Dedifferentiated amniotic fluid mesenchymal stem cell (primary cell): ENCODE measurements around the gene ALPI.
"Not testable (repeated sequence)": the region's sequence is repeated elsewhere in the genome, so short reads cannot be mapped to it uniquely, and the experiment has no call there.

Experiments
- DNase-seq: peaks from one replicate; pipeline ENCODE4 v3.0.0-alpha.2; 2016; ENCODE audit errors: extremely low spot score

Gene ALPI

GRCh38 chr2:232455426-232456255 is at the start of gene ALPI:
Gene ALPI, plus strand, starts transcription at chr2:232456153. Its CDS starts 47 bp downstream, at chr2:232456200.
- no peak for DNase-seq

- DNase-seq, result no peak
Observed at GRCh38 chr2:232406556-232407310, 49.2 kb upstream of the ALPI start, which contains the start of gene ALPG. Gene ALPG, plus strand, starts transcription at chr2:232406844. Its CDS starts 51 bp downstream, at chr2:232406895.

- DNase-seq, result not testable (repeated sequence)
Observed at GRCh38 chr2:232407428-232408150, 48.4 kb upstream of the ALPI start.

GRCh38 chr2:232408269-232408668 is 47.7 kb upstream of the ALPI start:
- DNase-seq, result not testable (repeated sequence)

- not testable (repeated sequence) for DNase-seq
Observed at GRCh38 chr2:232409617-232410016, 46.3 kb upstream of the ALPI start.

GRCh38 chr2:232410238-232410900 is 45.6 kb upstream of the ALPI start:
- no peak for DNase-seq

GRCh38 chr2:232411901-232412629 is 43.9 kb upstream of the ALPI start:
- DNase-seq, result no peak

GRCh38 chr2:232412986-232413385 is 43.0 kb upstream of the ALPI start:
- no peak for DNase-seq

- no peak for DNase-seq
Observed at GRCh38 chr2:232415138-232415690, 40.7 kb upstream of the ALPI start.

GRCh38 chr2:232415736-232416520 is 40.0 kb upstream of the ALPI start:
- DNase-seq, result no peak

- no peak for DNase-seq
Observed at GRCh38 chr2:232416521-232417470, 39.2 kb upstream of the ALPI start.

- no peak for DNase-seq
Observed at GRCh38 chr2:232417489-232417888, 38.5 kb upstream of the ALPI start.

- no peak for DNase-seq
Observed at GRCh38 chr2:232418056-232418455, 37.9 kb upstream of the ALPI start.

- no peak for DNase-seq
Observed at GRCh38 chr2:232418466-232419244, 37.3 kb upstream of the ALPI start.

GRCh38 chr2:232419245-232420072 is 36.5 kb upstream of the ALPI start:
- DNase-seq, result no peak

GRCh38 chr2:232420073-232420454 is 35.9 kb upstream of the ALPI start:
- no peak for DNase-seq
